CD14-positive monocyte (primary cell): ENCODE measurements around the gene CDH23. TPM values are rescaled to one million over a fixed set of nuclear protein-coding genes. Genes with fewer than 3 reads are reported as not detected.
A peak's percentile ranks its signal among the peaks of the same experiment; 100 is the strongest.

ENCODE experiments used
- DNase-seq, 3 donors: peaks; one replicate each; pipeline ENCODE4 v3.0.0-alpha.2; 2011 to 2022
- H2AFZ ChIP-seq: 2 replicates; pipeline ENCODE4 v1.6.0; 2012; ENCODE audit warnings: mild to moderate bottlenecking, low read depth, low read length, inconsistent platforms; ENCODE audit not compliant: insufficient read depth, poor library complexity, severe bottlenecking
- H3K27ac ChIP-seq, 2 donors: 1 replicate in 1 of 2; 2 replicates in 1 of 2; pipeline ENCODE4 v1.5.1; 2012 to 2013; ENCODE audit warnings: low read length in 2 of 2, control low read depth in 1 of 2, inconsistent platforms in 1 of 2, low read depth in 1 of 2, mild to moderate bottlenecking in 1 of 2
- H3K27me3 ChIP-seq, 2 donors: one replicate each; pipeline versions ENCODE4 v1.6.0 to v1.6.1; 2011 to 2013; ENCODE audit warnings: low read length in 2 of 2; ENCODE audit not compliant: control insufficient read depth in 2 of 2, insufficient read depth in 2 of 2
- H3K36me3 ChIP-seq, 2 donors: replicated peaks in 1 of 2; 1 replicate in 1 of 2; 2 replicates in 1 of 2; pipeline versions ENCODE4 v1.5.1 to v1.6.1; 2012 to 2013; ENCODE audit warnings: low read length in 2 of 2, control low read depth in 1 of 2, inconsistent platforms in 1 of 2, mild to moderate bottlenecking in 1 of 2; ENCODE audit not compliant: insufficient read depth in 2 of 2, control insufficient read depth in 1 of 2
- H3K4me1 ChIP-seq, 2 donors: 1 replicate in 1 of 2; 2 replicates in 1 of 2; pipeline versions ENCODE4 v1.5.1 to v1.6.1; 2012 to 2013; ENCODE audit warnings: low read length in 2 of 2, control low read depth in 1 of 2, inconsistent platforms in 1 of 2, mild to moderate bottlenecking in 1 of 2, moderate library complexity in 1 of 2; ENCODE audit not compliant: insufficient read depth in 2 of 2, control insufficient read depth in 1 of 2
- H3K4me2 ChIP-seq: replicated peaks from 2 replicates; pipeline ENCODE3; 2012; ENCODE audit warnings: low read length, moderate library complexity, mild to moderate bottlenecking; ENCODE audit not compliant: poor library complexity, severe bottlenecking; ENCODE audit errors: extremely low read depth
- H3K4me3 ChIP-seq, 3 experiments: fragments of 200-600 bp in 1 of 3; sonication (generic) in 1 of 3; replicated peaks in 1 of 3; 1 replicate in 2 of 3; 2 replicates in 1 of 3; pipeline ENCODE4 v1.5.1; 2011 to 2013; ENCODE audit warnings: low read length in 3 of 3, mild to moderate bottlenecking in 3 of 3, control low read depth in 2 of 3, low read depth in 2 of 3, inconsistent platforms in 1 of 3, moderate library complexity in 1 of 3
- H3K79me2 ChIP-seq: 2 replicates; pipeline ENCODE4 v1.6.0; 2012; ENCODE audit warnings: mild to moderate bottlenecking, control low read depth, inconsistent platforms, low read length, moderate library complexity; ENCODE audit not compliant: insufficient read depth
- H3K9ac ChIP-seq: 2 replicates; pipeline ENCODE4 v1.6.0; 2017; ENCODE audit warnings: low read length, mild to moderate bottlenecking; ENCODE audit not compliant: insufficient read depth, poor library complexity, severe bottlenecking
- H3K9me3 ChIP-seq, 2 donors: replicated peaks in 1 of 2; 1 replicate in 1 of 2; 2 replicates in 1 of 2; pipeline versions ENCODE4 v1.5.1 to v1.6.1; 2012 to 2013; ENCODE audit warnings: low read length in 2 of 2, control low read depth in 1 of 2; ENCODE audit not compliant: control insufficient read depth in 1 of 2, insufficient read depth in 1 of 2
- H4K20me1 ChIP-seq: 2 replicates; pipeline ENCODE4 v1.6.0; 2012; ENCODE audit warnings: mild to moderate bottlenecking, low read length, control low read depth, moderate library complexity; ENCODE audit not compliant: insufficient read depth
- H3K27ac Mint-ChIP-seq, 7 donors: one replicate each; pipeline ENCODE4 v1.8.0; 2020; ENCODE audit warnings: mild to moderate bottlenecking in 7 of 7, mixed read lengths in 7 of 7, moderate library complexity in 6 of 7, inconsistent platforms in 2 of 7
- H3K27me3 Mint-ChIP-seq, 3 donors: one replicate each; pipeline ENCODE4 v1.8.0; 2021 to 2022; ENCODE audit warnings: low read depth in 3 of 3, mild to moderate bottlenecking in 3 of 3, mixed read lengths in 3 of 3, moderate library complexity in 3 of 3, inconsistent platforms in 1 of 3
- H3K36me3 Mint-ChIP-seq, 2 donors: one replicate each; pipeline ENCODE4 v1.8.0; 2020; ENCODE audit warnings: mixed read lengths in 2 of 2, inconsistent platforms in 1 of 2, mild to moderate bottlenecking in 1 of 2
- H3K4me1 Mint-ChIP-seq: one replicate; pipeline ENCODE4 v1.8.0; 2020; ENCODE audit warnings: mild to moderate bottlenecking, mixed read lengths
- H3K4me3 Mint-ChIP-seq, 2 donors: one replicate each; pipeline ENCODE4 v1.8.0; 2020; ENCODE audit warnings: mild to moderate bottlenecking in 2 of 2, mixed read lengths in 2 of 2, moderate library complexity in 1 of 2
- H3K9me3 Mint-ChIP-seq, 7 donors: one replicate each; pipeline ENCODE4 v1.8.0; 2020 to 2022; ENCODE audit warnings: mixed read lengths in 7 of 7, mild to moderate bottlenecking in 6 of 7, moderate library complexity in 6 of 7, inconsistent platforms in 2 of 7
- CTCF ChIP-seq: fragments of 200-600 bp; IDR thresholded peaks from one replicate; pipeline ENCODE4 v1.8.0; 2022; ENCODE audit warnings: antibody characterized with exemption, mild to moderate bottlenecking
- WGBS: methylation state at CpG from one replicate; pipeline ENCODE4 v1.1.5; 2013; ENCODE audit warnings: missing lambda C conversion rate; ENCODE audit not compliant: insufficient coverage; 5-methylcytosine and 5-hydroxymethylcytosine counted together
- intact Hi-C, 2 donors: fragments of 100-400 bp; cut with micrococcal nuclease; formaldehyde crosslinking; loops; one replicate each; pipeline versions ENCODE4 v1.15.0 to v1.15.1; 2023
- polyA plus RNA-seq, 3 donors: library from polyadenylated mRNA; depleted of rRNA in 1 of 3; unstranded in 2 of 3; stranded (reverse) in 1 of 3; fragments of 300-500 nt in 2 of 3; fragments of >200 nt in 1 of 3; fragmentation: Illumina TruSeq in 2 of 3; gene quantifications; 1 replicate in 2 of 3; 2 replicates in 1 of 3; pipeline ENCODE4 v1.2.3, GENCODE V29; 2012 to 2021

The CDH23 gene
- polyA plus RNA-seq, 3 donors: 8.2 to 36.2 (median 10.5) TPM

DNA sequence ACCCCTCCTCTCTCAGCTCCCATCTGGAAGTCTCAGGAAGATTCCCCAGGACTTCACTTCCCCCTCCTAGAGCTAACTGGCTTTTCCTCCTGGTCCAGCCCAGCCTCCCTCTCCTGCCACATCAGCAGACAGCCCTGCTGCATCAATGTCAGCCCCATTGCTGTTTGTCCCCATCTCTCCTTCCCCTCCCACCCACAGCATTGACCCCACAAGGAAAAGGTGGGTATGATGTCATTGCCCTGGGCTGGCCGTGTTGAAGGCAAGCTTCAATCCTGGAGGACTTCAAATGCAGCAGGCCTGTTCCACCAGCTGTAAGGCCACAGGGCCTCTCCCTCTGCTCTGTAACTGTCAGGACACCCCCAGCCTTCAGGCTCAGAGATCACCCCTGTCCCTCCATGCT is 256.3 kb downstream of the CDH23 start:
- H3K4me3 Mint-ChIP-seq: no peak overlapping the region
- DNase-seq: no peak
- no peaks in the 10 kb centered on the region for H3K79me2 ChIP-seq
- TF ChIP-seq CTCF: no peak
- H3K4me2 ChIP-seq: no peak overlapping the region
- peaks cover 16 to 20% of the 10 kb centered on the region in 2 donors for H3K4me1 ChIP-seq
- no peak overlapping the region for H3K4me3 ChIP-seq
- H3K27ac ChIP-seq: no peak overlapping the region
- peaks cover 0 to 2% (median 0%) of the 10 kb centered on the region in 7 donors for H3K9me3 Mint-ChIP-seq
- H3K9ac ChIP-seq: no peak overlapping the region
- H3K4me1 Mint-ChIP-seq: peaks cover 18% of the 10 kb centered on the region
- peaks cover 19 to 34% of the 10 kb centered on the region in 2 donors for H3K36me3 Mint-ChIP-seq
- no peak overlapping the region for H3K27ac Mint-ChIP-seq
- intact Hi-C loops: no loop called here
- peaks cover 3 to 6% (median 6%) of the 10 kb centered on the region in 3 donors for H3K27me3 Mint-ChIP-seq
- no peak overlapping the region for H2AFZ ChIP-seq
- H3K36me3 ChIP-seq: no peaks in the 10 kb centered on the region
- 86% methylated on average over 1 of the region's 1 CpG for WGBS
- H3K9me3 ChIP-seq: no peaks in the 10 kb centered on the region
- H3K27me3 ChIP-seq: no peaks in the 10 kb centered on the region
- H4K20me1 ChIP-seq: no peaks in the 10 kb centered on the region

GRCh38 chr10:71656220-71656619 is 259.5 kb downstream of the CDH23 start:
- Histone ChIP-seq H4K20me1 (no peaks in the 10 kb centered on the region), H3K4me2 (no peak overlapping the region), H2AFZ (no peak overlapping the region), H3K4me3 (no peak overlapping the region), H3K27ac (no peak overlapping the region), H3K9ac (no peak overlapping the region), H3K79me2 (no peaks in the 10 kb centered on the region), H3K36me3 (no peaks in the 10 kb centered on the region), H3K4me1 (peaks cover 5 to 8% of the 10 kb centered on the region in 2 donors), H3K27me3 (no peaks in the 10 kb centered on the region), H3K9me3 (peaks cover 9 to 16% of the 10 kb centered on the region in 2 donors)
- intact Hi-C loops: no loop called here
- no peak for TF ChIP-seq CTCF
- Mint-ChIP-seq H3K27ac (peak overlapping the region in 1 of 7 donors; percentile 5), H3K4me3 (no peak overlapping the region), H3K36me3 (peaks cover 7 to 23% of the 10 kb centered on the region in 2 donors), H3K27me3 (peaks cover 6 to 9% (median 7%) of the 10 kb centered on the region in 3 donors), H3K4me1 (peaks cover 13% of the 10 kb centered on the region), H3K9me3 (peaks cover 12 to 22% (median 19%) of the 10 kb centered on the region in 7 donors)
- DNase-seq: no peak
- 97% methylated on average over 5 of the region's 7 CpGs for WGBS
